WERI-Rb-1 (cell line): ENCODE data around the gene PNMA8B.

Experiments used
- DNase-seq: peaks from one replicate; pipeline ENCODE4 v3.0.0-alpha.2; 2020
- H3K27ac ChIP-seq: fragments of 250-450 bp; sonication (Bioruptor Pico); 2 replicates; pipeline ENCODE4 v1.5.1; 2020; ENCODE audit warnings: mild to moderate bottlenecking, moderate library complexity
- H3K27me3 ChIP-seq: fragments of 250-450 bp; sonication (Bioruptor Pico); 2 replicates; pipeline ENCODE4 v1.5.1; 2021; ENCODE audit warnings: mild to moderate bottlenecking, low read depth, moderate library complexity; ENCODE audit not compliant: insufficient read depth, severe bottlenecking
- H3K36me3 ChIP-seq: fragments of 250-450 bp; sonication (Bioruptor Pico); 2 replicates; pipeline ENCODE4 v1.5.1; 2020; ENCODE audit warnings: mild to moderate bottlenecking, moderate library complexity
- H3K4me3 ChIP-seq: 2 replicates; pipeline ENCODE4 v1.5.1; 2011; ENCODE audit warnings: low read depth, mild to moderate bottlenecking, control low read depth, low read length
- H3K9me3 ChIP-seq: fragments of 250-450 bp; sonication (Bioruptor Pico); 2 replicates; pipeline ENCODE4 v1.5.1; 2021; ENCODE audit warnings: mild to moderate bottlenecking, moderate library complexity; ENCODE audit not compliant: severe bottlenecking
- CTCF ChIP-seq: IDR thresholded peaks from 2 replicates; pipeline ENCODE4 v1.5.1; 2011; ENCODE audit warnings: low read depth, mild to moderate bottlenecking, control low read depth, inconsistent platforms, low read length

Gene PNMA8B

GRCh38 chr19:46447006-46447405, 48.7 kb downstream of the PNMA8B start:
- Histone ChIP-seq H3K4me3 (no peak overlapping the region), H3K27me3 (no peaks in the 10 kb centered on the region), H3K9me3 (peaks cover 10% of the 10 kb centered on the region), H3K27ac (no peak overlapping the region), H3K36me3 (no peaks in the 10 kb centered on the region)
- no peak for TF ChIP-seq CTCF
- no peak for DNase-seq

GRCh38 chr19:46446021-46446420, 49.6 kb downstream of the PNMA8B start:
- Histone ChIP-seq H3K27me3 (no peaks in the 10 kb centered on the region), H3K36me3 (no peaks in the 10 kb centered on the region), H3K4me3 (no peak overlapping the region), H3K27ac (no peak overlapping the region), H3K9me3 (peaks cover 10% of the 10 kb centered on the region)
- DNase-seq: no peak
- no peak for TF ChIP-seq CTCF

GRCh38 chr19:46442808-46443450, 52.7 kb downstream of the PNMA8B start:
- no peak for DNase-seq
- H3K36me3 ChIP-seq: no peaks in the 10 kb centered on the region
- no peak overlapping the region for H3K27ac ChIP-seq
- no peak for TF ChIP-seq CTCF
- no peaks in the 10 kb centered on the region for H3K9me3 ChIP-seq
- no peaks in the 10 kb centered on the region for H3K27me3 ChIP-seq
- no peak overlapping the region for H3K4me3 ChIP-seq

GRCh38 chr19:46441866-46442265, 53.8 kb downstream of the PNMA8B start:
- no peaks in the 10 kb centered on the region for H3K36me3 ChIP-seq
- no peak overlapping the region for H3K4me3 ChIP-seq
- H3K27me3 ChIP-seq: no peaks in the 10 kb centered on the region
- TF ChIP-seq CTCF: no peak
- H3K27ac ChIP-seq: no peak overlapping the region
- no peaks in the 10 kb centered on the region for H3K9me3 ChIP-seq
- no peak for DNase-seq
